Panc1 (cell line): Measurements from ENCODE around the gene QKI.

Experiments used
- POLR2AphosphoS5 ChIP-seq: IDR thresholded peaks from 2 replicates; pipeline ENCODE4 v1.6.1; 2012; ENCODE audit warnings: mild to moderate bottlenecking, low read depth, low read length, moderate library complexity
- SIN3A ChIP-seq: IDR thresholded peaks from 2 replicates; pipeline ENCODE4 v1.6.1; 2012; ENCODE audit warnings: low read depth, mild to moderate bottlenecking, low read length, moderate library complexity, borderline replicate concordance; ENCODE audit not compliant: insufficient read depth
- TF ChIP-seq, protein P1 (sequence below): fragments of 450-650 bp; IDR thresholded peaks from 2 replicates; pipeline ENCODE4 v1.5.1; 2017; ENCODE audit warnings: mild to moderate bottlenecking

DNA sequence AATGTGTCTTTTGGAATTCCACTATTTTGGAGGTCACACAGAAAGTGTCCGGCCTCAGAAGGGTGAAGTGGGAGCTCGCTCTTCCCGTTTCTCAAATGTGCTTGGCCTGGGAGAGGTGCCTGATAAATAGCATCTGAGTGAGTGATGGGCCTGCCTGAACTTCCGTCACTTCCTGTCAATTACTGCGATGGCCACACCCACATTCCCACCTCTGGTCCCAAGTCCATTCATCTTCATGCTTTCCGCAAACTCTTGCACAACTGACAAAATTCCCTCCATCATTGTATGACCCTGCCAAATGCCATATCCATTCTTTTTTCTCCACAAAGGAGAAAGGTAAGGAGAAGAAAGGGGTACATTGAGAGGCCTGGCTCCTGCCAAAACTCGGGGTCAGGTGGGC, 169.0 kb downstream of the QKI start:
- TF ChIP-seq, protein P1, sequence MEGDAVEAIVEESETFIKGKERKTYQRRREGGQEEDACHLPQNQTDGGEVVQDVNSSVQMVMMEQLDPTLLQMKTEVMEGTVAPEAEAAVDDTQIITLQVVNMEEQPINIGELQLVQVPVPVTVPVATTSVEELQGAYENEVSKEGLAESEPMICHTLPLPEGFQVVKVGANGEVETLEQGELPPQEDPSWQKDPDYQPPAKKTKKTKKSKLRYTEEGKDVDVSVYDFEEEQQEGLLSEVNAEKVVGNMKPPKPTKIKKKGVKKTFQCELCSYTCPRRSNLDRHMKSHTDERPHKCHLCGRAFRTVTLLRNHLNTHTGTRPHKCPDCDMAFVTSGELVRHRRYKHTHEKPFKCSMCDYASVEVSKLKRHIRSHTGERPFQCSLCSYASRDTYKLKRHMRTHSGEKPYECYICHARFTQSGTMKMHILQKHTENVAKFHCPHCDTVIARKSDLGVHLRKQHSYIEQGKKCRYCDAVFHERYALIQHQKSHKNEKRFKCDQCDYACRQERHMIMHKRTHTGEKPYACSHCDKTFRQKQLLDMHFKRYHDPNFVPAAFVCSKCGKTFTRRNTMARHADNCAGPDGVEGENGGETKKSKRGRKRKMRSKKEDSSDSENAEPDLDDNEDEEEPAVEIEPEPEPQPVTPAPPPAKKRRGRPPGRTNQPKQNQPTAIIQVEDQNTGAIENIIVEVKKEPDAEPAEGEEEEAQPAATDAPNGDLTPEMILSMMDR = no peak
- TF ChIP-seq POLR2AphosphoS5 = no peak
- TF ChIP-seq SIN3A = no peak
